ENCODE measurements around the gene NUDT1. TPM values are rescaled to one million over a fixed set of nuclear protein-coding genes. Genes with fewer than 3 reads are reported as not detected.

NUDT1 gene
- total RNA-seq, 3 donors from 2014 or later (not counting 1 experiment from before 2014, with no cell fraction given) = 17.9 to 19.2 (median 18.2) TPM

- WGBS (ENCODE audit: insufficient coverage) = 95% methylated on average over 16 of the region's 16 CpGs
- no peak overlapping the region for H3K27ac Mint-ChIP-seq
- DNase-seq = no peak
- no peaks in the 10 kb centered on the region for H3K27me3 ChIP-seq (ENCODE audit: control insufficient read depth, insufficient read depth, low read length)
- H3K4me1 Mint-ChIP-seq = peaks cover 0 to 5% of the 10 kb centered on the region in 2 donors
- H3K4me1 ChIP-seq (ENCODE audit: control insufficient read depth, insufficient read depth, low read length) = no peaks in the 10 kb centered on the region
- no peak overlapping the region for H3K4me3 Mint-ChIP-seq
- no peaks in the 10 kb centered on the region for H3K9me3 ChIP-seq (ENCODE audit: control insufficient read depth, insufficient read depth, low read length)
- H3K27me3 Mint-ChIP-seq (ENCODE audit: low read depth in 2 of 2) = no peaks in the 10 kb centered on the region
- intact Hi-C loops (cut with micrococcal nuclease) = no loop called here
- TF ChIP-seq CTCF (IDR thresholded peaks at IDR 0.05) = no peak
- H3K9me3 Mint-ChIP-seq = no peaks in the 10 kb centered on the region
- H3K36me3 ChIP-seq (ENCODE audit: control insufficient read depth, insufficient read depth, low read length) = peaks cover 8% of the 10 kb centered on the region
- H3K36me3 Mint-ChIP-seq = no peaks in the 10 kb centered on the region
- H3K4me3 ChIP-seq (ENCODE audit: low read length) = no peak overlapping the region
- ATAC-seq = no peak
- no peak overlapping the region for H3K27ac ChIP-seq (ENCODE audit: low read length)
These were observed 36.8 kb upstream of the NUDT1 start for GRCh38 chr7:2205036-2205780.

DNA sequence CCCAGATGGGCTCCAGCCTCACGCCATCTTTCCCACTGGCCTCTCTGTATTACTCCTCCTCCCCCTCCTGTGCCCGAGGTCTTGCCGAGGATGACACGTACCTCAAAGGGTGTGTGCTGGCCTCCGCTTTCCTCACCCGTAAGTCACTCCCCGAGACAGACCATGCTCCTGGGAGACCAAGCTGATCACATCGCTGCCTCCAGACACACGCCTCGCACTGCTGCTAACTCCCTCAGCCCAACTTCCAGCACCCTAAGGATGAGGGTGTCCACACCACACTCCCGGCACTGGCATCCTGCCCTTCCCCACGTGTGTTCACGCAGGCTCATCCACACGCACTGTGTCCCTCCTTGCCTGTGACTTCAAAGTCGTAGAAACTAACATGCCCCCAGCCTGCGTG, 33.3 kb upstream of the NUDT1 start:
- H3K36me3 Mint-ChIP-seq = peaks cover 7% of the 10 kb centered on the region
- 96% methylated on average over 16 of the region's 16 CpGs for WGBS (ENCODE audit: insufficient coverage)
- H3K27ac ChIP-seq (ENCODE audit: low read length) = no peak overlapping the region
- no peak for ATAC-seq
- peaks cover 0 to 5% of the 10 kb centered on the region in 2 donors for H3K4me1 Mint-ChIP-seq
- no peaks in the 10 kb centered on the region for H3K27me3 Mint-ChIP-seq (ENCODE audit: low read depth in 2 of 2)
- no peak overlapping the region for H3K4me3 Mint-ChIP-seq
- H3K27ac Mint-ChIP-seq = no peak overlapping the region
- DNase-seq = no peak
- peaks cover 30% of the 10 kb centered on the region for H3K36me3 ChIP-seq (ENCODE audit: control insufficient read depth, insufficient read depth, low read length)
- H3K9me3 Mint-ChIP-seq = no peaks in the 10 kb centered on the region
- TF ChIP-seq CTCF (IDR thresholded peaks at IDR 0.05) = no peak
- H3K4me3 ChIP-seq (ENCODE audit: low read length) = no peak overlapping the region
- H3K9me3 ChIP-seq (ENCODE audit: control insufficient read depth, insufficient read depth, low read length) = no peaks in the 10 kb centered on the region
- intact Hi-C loops (cut with micrococcal nuclease) = no loop called here
- no peaks in the 10 kb centered on the region for H3K4me1 ChIP-seq (ENCODE audit: control insufficient read depth, insufficient read depth, low read length)
- H3K27me3 ChIP-seq (ENCODE audit: control insufficient read depth, insufficient read depth, low read length) = no peaks in the 10 kb centered on the region

- H3K9me3 Mint-ChIP-seq = no peaks in the 10 kb centered on the region
- intact Hi-C loops (cut with micrococcal nuclease) = no loop called here
These were observed 32.7 kb upstream of the NUDT1 start for GRCh38 chr7:2209146-2209960.

More at GRCh38 chr7:2209146-2209960, 32.7 kb upstream of the NUDT1 start:
- Histone ChIP-seq H3K4me3 (ENCODE audit: low read length) (no peak overlapping the region), H3K27ac (ENCODE audit: low read length) (no peak overlapping the region), H3K36me3 (ENCODE audit: control insufficient read depth, insufficient read depth, low read length) (peaks cover 33% of the 10 kb centered on the region), H3K9me3 (ENCODE audit: control insufficient read depth, insufficient read depth, low read length) (no peaks in the 10 kb centered on the region), H3K27me3 (ENCODE audit: control insufficient read depth, insufficient read depth, low read length) (no peaks in the 10 kb centered on the region), H3K4me1 (ENCODE audit: control insufficient read depth, insufficient read depth, low read length) (no peaks in the 10 kb centered on the region)
- Mint-ChIP-seq H3K4me1 (peaks cover 0 to 5% of the 10 kb centered on the region in 2 donors), H3K27me3 (ENCODE audit: low read depth in 2 of 2) (no peaks in the 10 kb centered on the region), H3K36me3 (peaks cover 7% of the 10 kb centered on the region), H3K4me3 (no peak overlapping the region), H3K27ac (no peak overlapping the region)
- ATAC-seq (peak in 1 of 3 donors; percentile 70), DNase-seq (peak; percentile 35 to 63)
- WGBS (ENCODE audit: insufficient coverage) = 76% methylated on average over 21 of the region's 21 CpGs
- peak; percentile 37 for TF ChIP-seq CTCF (IDR thresholded peaks at IDR 0.05)

All from natural killer cell (primary cell).